Adrenal gland (tissue), 5 donors: Measurements from ENCODE around the gene ATCAY.

ENCODE experiments used
- CTCF ChIP-seq, 6 experiments: fragments of 450-650 bp in 4 of 6; fragments of 200-600 bp in 2 of 6; sonication (generic) in 1 of 6; IDR thresholded peaks; 1 replicate in 5 of 6; 2 replicates in 1 of 6; pipeline versions ENCODE4 v1.5.1 to v1.8.0; 2016 to 2021; ENCODE audit warnings: antibody characterized with exemption in 6 of 6, mild to moderate bottlenecking in 2 of 6, moderate library complexity in 1 of 6
- POLR2A ChIP-seq, 2 donors: fragments of 450-650 bp; IDR thresholded peaks; one replicate each; pipeline ENCODE4 v1.6.1; 2017; ENCODE audit warnings: antibody characterized with exemption in 2 of 2, mild to moderate bottlenecking in 2 of 2, moderate library complexity in 1 of 2
- donor health status: DM: no; HTN: no; CAD: no.

GRCh38 chr19:3908266-3909054 is 28.0 kb downstream of the ATCAY start:
- TF ChIP-seq CTCF (IDR thresholded peaks at IDR 0.05) (no peak), POLR2A (IDR thresholded peaks at IDR 0.05) (no peak)
